GM21447 (cell line): ENCODE data around the gene FNDC1.

ENCODE experiments used
- ATAC-seq: cut with Tn5 transposase; IDR thresholded peaks from one replicate; pipeline ENCODE4 v1.9.1; 2021; ENCODE audit not compliant: unreplicated experiment

The FNDC1 gene

GRCh38 chr6:159157431-159157830, 11.8 kb upstream of the FNDC1 start:
- no peak for ATAC-seq

- no peak for ATAC-seq
Observed at GRCh38 chr6:159161839-159162238, 7.4 kb upstream of the FNDC1 start.

DNA sequence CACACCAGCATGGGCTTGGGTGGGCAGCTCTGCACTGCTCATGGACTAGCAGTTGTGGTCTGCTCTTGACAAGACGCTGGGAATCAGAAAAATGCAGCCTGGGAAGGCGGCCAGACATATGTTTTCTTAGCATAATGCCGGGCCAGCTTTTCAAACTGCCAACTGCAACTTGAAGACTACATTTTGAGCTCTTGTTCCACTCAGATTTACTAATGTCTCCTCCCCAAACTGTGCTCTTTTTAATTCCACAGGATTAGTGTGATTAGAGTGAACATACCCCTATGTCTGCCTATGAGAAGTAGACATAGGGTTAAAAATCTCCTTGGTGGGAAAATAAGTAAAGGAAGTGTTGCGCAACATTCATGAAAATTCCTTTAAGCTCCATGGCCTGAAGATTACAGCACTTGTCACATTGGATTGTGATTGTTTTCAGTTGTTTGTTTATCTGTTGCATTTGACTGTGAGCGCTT, 5.3 kb upstream of the FNDC1 start:
- no peak for ATAC-seq

GRCh38 chr6:159168536-159169192, 536 bp upstream of the FNDC1 start:
- no peak for ATAC-seq

- ATAC-seq: no peak
Observed at GRCh38 chr6:159169557-159170332, 545 bp downstream of the FNDC1 start.

DNA sequence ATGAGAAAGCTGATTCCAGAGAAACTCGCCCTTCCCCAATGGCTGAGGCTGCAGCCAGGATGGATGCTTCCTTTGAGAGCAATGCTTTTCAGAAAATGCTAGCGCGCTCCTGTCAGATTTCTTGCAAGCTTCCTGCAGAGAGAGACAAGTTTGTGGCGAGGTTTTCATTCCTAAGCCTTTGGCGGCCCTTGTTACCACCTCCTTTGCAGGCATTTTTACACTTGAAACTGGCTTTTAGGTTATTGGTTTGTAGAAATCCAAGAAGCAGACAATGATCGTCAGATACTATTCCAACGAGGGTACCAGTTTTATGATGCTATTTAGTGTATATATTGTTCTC, 1.1 kb downstream of the FNDC1 start:
- no peak for ATAC-seq

DNA sequence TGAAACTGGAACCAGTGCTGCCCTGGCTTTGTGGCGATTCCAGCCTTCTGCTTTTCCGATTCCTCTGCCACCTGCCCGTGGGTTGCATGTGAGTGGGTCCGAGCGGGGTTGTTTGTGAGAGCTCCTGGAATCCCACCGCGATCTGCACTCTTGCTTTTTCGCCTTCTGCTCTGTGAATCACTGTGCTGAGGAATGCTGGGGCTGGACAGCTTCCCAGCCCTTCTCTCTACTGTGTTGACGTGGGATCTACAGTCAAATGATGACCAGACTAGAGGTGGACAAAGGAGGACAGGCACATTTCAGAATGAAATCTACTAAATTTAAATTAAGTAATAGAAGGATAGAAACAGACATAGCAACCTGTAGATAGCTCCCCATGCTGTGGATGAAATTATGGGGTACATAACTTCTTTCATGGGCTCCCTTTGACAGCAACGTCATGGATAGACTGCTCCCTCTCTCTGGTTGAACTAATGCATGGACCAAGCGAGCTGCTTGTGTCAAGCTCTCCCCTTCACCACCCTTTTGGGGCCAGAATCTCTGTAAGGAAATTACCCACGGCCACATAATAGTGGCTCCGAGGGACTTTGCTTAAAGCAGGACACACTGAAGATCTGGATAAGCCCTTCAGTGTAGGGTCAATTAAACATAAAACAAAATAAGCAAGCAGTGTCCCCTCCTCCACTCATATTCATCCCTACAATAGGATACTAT, 2.0 kb downstream of the FNDC1 start:
- ATAC-seq: no peak

DNA sequence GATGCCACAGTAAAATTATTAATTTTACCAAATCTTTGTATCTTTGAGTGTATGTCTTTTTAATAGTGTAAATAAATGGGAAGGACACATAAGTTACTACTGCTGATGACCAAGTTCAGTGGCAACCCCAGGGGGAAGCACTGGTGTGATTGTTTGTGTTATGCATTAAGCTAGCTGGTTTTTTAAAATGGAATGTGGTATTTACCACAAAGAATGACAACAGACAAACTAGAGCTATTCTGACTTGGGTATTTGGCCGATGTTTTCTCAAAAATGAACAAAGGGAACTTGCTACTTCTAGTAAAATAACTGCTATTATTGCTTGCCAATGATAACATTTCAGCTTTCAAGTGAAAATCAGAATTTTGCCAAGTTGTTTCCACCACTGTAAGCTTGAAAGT, 2.9 kb downstream of the FNDC1 start:
- no peak for ATAC-seq

GRCh38 chr6:159174263-159174969, 5.2 kb downstream of the FNDC1 start:
- ATAC-seq: no peak

- ATAC-seq: no peak
Observed at GRCh38 chr6:159176913-159177312, 7.7 kb downstream of the FNDC1 start.

DNA sequence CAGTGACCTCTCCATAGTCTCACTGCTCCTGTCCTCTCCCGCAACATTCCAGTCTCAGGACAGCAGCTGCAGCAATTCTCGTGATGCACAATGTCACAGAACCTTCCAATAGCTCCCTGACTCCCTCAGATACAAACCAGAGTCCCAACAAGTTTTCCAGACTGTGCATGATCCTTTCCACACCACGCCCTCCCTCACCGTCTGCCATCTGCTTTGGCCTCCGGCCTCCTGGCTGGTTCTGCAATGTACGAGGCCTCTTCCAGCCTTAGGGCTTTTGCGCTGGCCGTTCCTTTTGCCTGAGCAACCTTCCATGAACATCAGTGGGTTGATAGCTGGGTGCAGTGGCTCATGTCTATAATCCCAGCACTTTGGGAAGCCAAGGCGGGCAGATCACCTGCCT, 9.6 kb downstream of the FNDC1 start:
- ATAC-seq: no peak

DNA sequence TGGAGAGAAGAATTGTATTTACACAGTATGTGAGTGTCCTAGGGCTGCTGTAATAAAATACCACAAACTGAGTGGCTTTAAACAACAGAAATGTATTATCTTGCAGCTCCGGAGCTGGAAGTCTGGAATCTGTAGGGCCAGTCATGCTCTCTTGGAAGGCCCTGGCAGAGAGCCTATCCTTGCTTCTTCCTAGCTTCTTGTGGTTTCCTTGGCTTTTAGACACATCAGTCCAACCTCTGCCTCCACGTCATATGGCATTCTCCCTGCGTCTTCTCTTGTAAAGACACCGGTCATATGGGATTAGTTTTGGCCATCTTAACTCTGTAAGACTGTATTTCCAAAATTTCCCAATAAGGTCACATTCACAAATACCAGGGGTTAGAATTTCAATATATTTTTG, 10.8 kb downstream of the FNDC1 start:
- no peak for ATAC-seq

DNA sequence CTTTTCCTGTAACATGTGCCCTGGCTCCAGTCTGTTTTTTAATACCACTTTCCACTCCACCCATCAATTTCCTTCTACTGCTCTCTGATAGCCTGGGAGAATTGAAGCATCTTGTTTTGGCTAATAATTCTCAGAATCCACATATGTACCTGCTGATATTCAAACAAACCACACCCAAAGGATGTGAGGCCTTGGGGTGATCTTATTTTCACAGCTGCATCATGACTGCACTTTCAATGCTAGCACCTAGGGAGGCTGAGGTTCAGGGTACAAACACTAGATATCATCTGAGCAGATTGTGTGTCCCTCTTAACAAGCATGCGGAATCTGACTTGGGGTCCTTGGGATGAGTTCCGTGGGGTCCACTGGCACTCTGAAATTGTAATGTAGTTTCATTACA, 12.7 kb downstream of the FNDC1 start:
- no peak for ATAC-seq

DNA sequence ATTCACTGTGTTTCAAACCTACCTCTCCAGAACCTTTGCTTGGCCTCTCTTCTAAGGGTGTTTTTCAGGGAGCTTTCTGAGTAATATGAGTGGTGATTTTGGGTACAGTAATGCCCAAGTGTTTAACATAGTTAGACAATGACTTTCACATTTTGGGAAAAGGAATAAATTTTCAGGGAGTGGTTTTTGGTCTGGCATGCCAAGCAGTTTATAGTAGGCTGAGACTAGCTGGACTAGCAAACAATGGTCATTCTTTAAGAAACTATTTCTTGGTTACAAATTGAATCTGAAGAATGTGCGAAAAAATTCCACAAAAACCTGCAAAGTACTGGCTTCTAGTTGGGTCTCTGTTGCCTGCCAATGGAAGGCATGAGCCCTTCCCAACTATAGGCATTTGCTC, 15.4 kb downstream of the FNDC1 start:
- no peak for ATAC-seq

DNA sequence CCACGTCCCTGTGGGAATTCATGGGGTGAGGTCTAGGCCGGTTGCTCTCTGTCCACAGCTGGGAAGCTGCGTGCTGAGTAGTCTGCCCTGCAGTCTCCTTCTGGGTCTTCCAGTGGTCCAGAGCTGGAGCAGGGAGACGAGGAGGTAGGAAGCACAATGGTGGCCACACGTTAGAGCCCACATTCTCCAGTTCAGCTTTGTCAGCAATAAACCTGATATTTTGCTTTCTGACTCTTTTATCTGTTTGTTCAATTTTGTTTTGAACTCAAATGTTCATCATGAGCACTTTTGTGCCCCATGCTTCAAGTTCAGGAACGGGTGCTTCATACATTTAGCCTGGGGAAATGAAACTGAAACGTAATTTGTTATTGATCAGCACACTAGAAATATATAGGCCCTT, 21.3 kb downstream of the FNDC1 start:
- ATAC-seq: no peak

- no peak for ATAC-seq
Observed at GRCh38 chr6:159193923-159194322, 24.7 kb downstream of the FNDC1 start.

- ATAC-seq: no peak
Observed at GRCh38 chr6:159194421-159194820, 25.2 kb downstream of the FNDC1 start.

- no peak for ATAC-seq
Observed at GRCh38 chr6:159196430-159196975, 27.3 kb downstream of the FNDC1 start.

- no peak for ATAC-seq
Observed at GRCh38 chr6:159197251-159197650, 28.1 kb downstream of the FNDC1 start.

- no peak for ATAC-seq
Observed at GRCh38 chr6:159201336-159201735, 32.1 kb downstream of the FNDC1 start.

DNA sequence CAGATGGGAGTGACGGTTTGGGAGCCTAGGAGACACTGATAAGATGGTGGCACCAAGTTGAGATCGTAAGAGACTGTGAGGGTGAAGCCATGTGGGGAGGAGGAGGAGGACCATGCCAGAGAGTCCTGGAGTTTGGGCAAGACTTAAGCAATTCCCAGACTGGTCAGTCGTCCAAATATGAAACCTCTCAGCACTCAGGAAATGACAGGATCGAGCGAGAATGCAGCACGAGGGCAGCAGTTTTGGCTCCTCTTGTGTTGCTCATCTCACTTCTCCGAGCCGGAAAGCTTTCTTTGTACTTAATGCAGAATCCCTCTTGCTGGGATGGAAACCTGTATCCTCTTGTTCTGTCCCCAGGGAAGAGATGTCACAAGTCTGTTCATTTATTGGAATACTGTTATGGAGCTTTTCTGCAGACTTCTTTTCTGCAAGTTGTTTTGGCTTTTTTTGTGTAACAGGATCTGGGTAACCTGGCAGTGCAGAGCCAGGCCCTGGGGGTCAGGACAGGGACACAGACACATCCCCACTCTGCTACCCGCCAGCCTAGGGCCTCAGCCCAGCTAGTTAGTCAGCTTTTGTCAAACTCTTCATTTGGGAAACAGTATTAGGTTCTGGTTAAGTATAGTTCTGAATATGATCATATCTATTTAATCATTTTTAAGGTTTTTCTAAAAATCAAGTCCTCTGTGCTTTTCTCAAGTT, 34.3 kb downstream of the FNDC1 start:
- no peak for ATAC-seq
